Mesothelial cell of epicardium (in vitro differentiated cells): ENCODE data around the gene AIFM2. TPM values are rescaled to one million over a fixed set of nuclear protein-coding genes. Genes with fewer than 3 reads are reported as not detected.
"Not testable (repeated sequence)": the region's sequence is repeated elsewhere in the genome, so short reads cannot be mapped to it uniquely, and the experiment has no call there.

ENCODE experiments used
- DNase-seq, 2 experiments: peaks; one replicate each; pipeline ENCODE4 v3.0.0; 2021; ENCODE audit warnings: low spot score in 2 of 2; ENCODE audit not compliant: unreplicated experiment in 2 of 2
- H3K27ac Mint-ChIP-seq: 2 replicates; pipeline ENCODE4 v1.8.0; 2021; ENCODE audit warnings: mixed read lengths
- H3K27me3 Mint-ChIP-seq: 2 replicates; pipeline ENCODE4 v1.8.0; 2021; ENCODE audit warnings: low read depth, mixed read lengths
- H3K36me3 Mint-ChIP-seq: 2 replicates; pipeline ENCODE4 v1.8.0; 2021; ENCODE audit warnings: mixed read lengths
- H3K4me1 Mint-ChIP-seq: 2 replicates; pipeline ENCODE4 v1.8.0; 2021; ENCODE audit warnings: mixed read lengths
- H3K4me3 Mint-ChIP-seq: 2 replicates; pipeline ENCODE4 v1.8.0; 2021; ENCODE audit warnings: mild to moderate bottlenecking, moderate library complexity, mixed read lengths
- H3K9me3 Mint-ChIP-seq: 2 replicates; pipeline ENCODE4 v1.8.0; 2021; ENCODE audit warnings: mixed read lengths
- CTCF ChIP-seq: fragments of 200-600 bp; sonication (generic); IDR thresholded peaks from one replicate; pipeline ENCODE4 v1.5.0; 2021; ENCODE audit warnings: antibody characterized with exemption; ENCODE audit not compliant: unreplicated experiment
- total RNA-seq: library from RNA; stranded (reverse); gene quantifications from 3 replicates; pipeline ENCODE4 v1.2.1, GENCODE V29; 2021

Gene AIFM2
- total RNA-seq, 1 donor from 2014 or later, result 10.4 TPM

- no peak for TF ChIP-seq CTCF
- no peak overlapping the region for H3K4me3 Mint-ChIP-seq
- no peaks in the 10 kb centered on the region for H3K9me3 Mint-ChIP-seq
- peaks cover 37% of the 10 kb centered on the region for H3K36me3 Mint-ChIP-seq
- DNase-seq, result no peak
- H3K27me3 Mint-ChIP-seq, result no peaks in the 10 kb centered on the region
- no peaks in the 10 kb centered on the region for H3K4me1 Mint-ChIP-seq
- H3K27ac Mint-ChIP-seq, result no peak overlapping the region
Measured at GRCh38 chr10:70090013-70090412, 42.6 kb downstream of the AIFM2 start.

- DNase-seq, result no peak
- peaks cover 33% of the 10 kb centered on the region for H3K36me3 Mint-ChIP-seq
- H3K9me3 Mint-ChIP-seq, result no peaks in the 10 kb centered on the region
- no peaks in the 10 kb centered on the region for H3K4me1 Mint-ChIP-seq
- no peak for TF ChIP-seq CTCF
- no peaks in the 10 kb centered on the region for H3K27me3 Mint-ChIP-seq
- H3K4me3 Mint-ChIP-seq, result no peak overlapping the region
- no peak overlapping the region for H3K27ac Mint-ChIP-seq
Measured at GRCh38 chr10:70088308-70088698, 44.3 kb downstream of the AIFM2 start.

GRCh38 chr10:70087616-70088307 lies 44.9 kb downstream of the AIFM2 start:
- Mint-ChIP-seq H3K4me1 (no peaks in the 10 kb centered on the region), H3K27me3 (no peaks in the 10 kb centered on the region), H3K4me3 (no peak overlapping the region), H3K9me3 (no peaks in the 10 kb centered on the region), H3K27ac (no peak overlapping the region), H3K36me3 (peaks cover 32% of the 10 kb centered on the region)
- DNase-seq, result no peak
- no peak for TF ChIP-seq CTCF

- Mint-ChIP-seq H3K27me3 (no peaks in the 10 kb centered on the region), H3K4me3 (no peak overlapping the region), H3K27ac (no peak overlapping the region), H3K36me3 (peaks cover 33% of the 10 kb centered on the region), H3K4me1 (no peaks in the 10 kb centered on the region), H3K9me3 (no peaks in the 10 kb centered on the region)
- DNase-seq, result no peak
- TF ChIP-seq CTCF, result no peak
Measured at GRCh38 chr10:70085975-70086613, 46.5 kb downstream of the AIFM2 start.

- Mint-ChIP-seq H3K9me3 (no peaks in the 10 kb centered on the region), H3K36me3 (peaks cover 28% of the 10 kb centered on the region), H3K27ac (no peak overlapping the region), H3K4me1 (no peaks in the 10 kb centered on the region), H3K4me3 (no peak overlapping the region), H3K27me3 (no peaks in the 10 kb centered on the region)
- no peak for TF ChIP-seq CTCF
- no peak for DNase-seq
Measured at GRCh38 chr10:70084189-70084588, 48.4 kb downstream of the AIFM2 start.

- H3K27me3 Mint-ChIP-seq, H3K4me1 Mint-ChIP-seq, DNase-seq, H3K27ac Mint-ChIP-seq, H3K4me3 Mint-ChIP-seq, H3K9me3 Mint-ChIP-seq: not testable (repeated sequence)
- H3K36me3 Mint-ChIP-seq, result peaks cover 37% of the 10 kb centered on the region
Measured at GRCh38 chr10:70080789-70081188, 51.8 kb downstream of the AIFM2 start.
